ENCODE data around the gene TMEM178B.

The TMEM178B gene

GRCh38 chr7:141415999-141416398 is 342.1 kb downstream of the TMEM178B start:
- POLR2A ChIA-PET (ENCODE audit: low non-redundant PET), result no interaction called here
- CTCF ChIA-PET, result no interaction called here
- TF ChIP-seq CTCF (conservative IDR thresholded peaks at IDR 0.05; ENCODE audit: low read depth), result no peak
- no peak for DNase-seq (ENCODE audit: low spot score)
- no peak overlapping the region for H3K27ac ChIP-seq

- no peak for DNase-seq (ENCODE audit: low spot score)
- no peak for TF ChIP-seq CTCF (conservative IDR thresholded peaks at IDR 0.05; ENCODE audit: low read depth)
- CTCF ChIA-PET, result no interaction called here
- POLR2A ChIA-PET (ENCODE audit: low non-redundant PET), result no interaction called here
- H3K27ac ChIP-seq, result no peak overlapping the region
Measured at GRCh38 chr7:141416650-141417270, 342.9 kb downstream of the TMEM178B start.

GRCh38 chr7:141417506-141417905 is 343.6 kb downstream of the TMEM178B start:
- DNase-seq (ENCODE audit: low spot score), result no peak
- H3K27ac ChIP-seq, result no peak overlapping the region
- TF ChIP-seq CTCF (conservative IDR thresholded peaks at IDR 0.05; ENCODE audit: low read depth), result no peak
- ChIA-PET POLR2A (ENCODE audit: low non-redundant PET) (no interaction called here), CTCF (no interaction called here)

- POLR2A ChIA-PET (ENCODE audit: low non-redundant PET), result no interaction called here
- H3K27ac ChIP-seq, result no peak overlapping the region
- DNase-seq (ENCODE audit: low spot score), result no peak
- CTCF ChIA-PET, result no interaction called here
- no peak for TF ChIP-seq CTCF (conservative IDR thresholded peaks at IDR 0.05; ENCODE audit: low read depth)
Measured at GRCh38 chr7:141418066-141418465, 344.2 kb downstream of the TMEM178B start.

- ChIA-PET POLR2A (ENCODE audit: low non-redundant PET) (no interaction called here), CTCF (no interaction called here)
- DNase-seq (ENCODE audit: low spot score), result no peak
- TF ChIP-seq CTCF (conservative IDR thresholded peaks at IDR 0.05; ENCODE audit: low read depth), result no peak
- no peak overlapping the region for H3K27ac ChIP-seq
Measured at GRCh38 chr7:141421306-141421705, 347.4 kb downstream of the TMEM178B start.

GRCh38 chr7:141427134-141427533 is 353.3 kb downstream of the TMEM178B start:
- CTCF ChIA-PET, result no interaction called here
- no peak for DNase-seq (ENCODE audit: low spot score)
- TF ChIP-seq CTCF (conservative IDR thresholded peaks at IDR 0.05; ENCODE audit: low read depth), result no peak
- H3K27ac ChIP-seq, result no peak overlapping the region
- POLR2A ChIA-PET (ENCODE audit: low non-redundant PET), result no interaction called here
